GM21737 (cell line): Measurements from ENCODE around the gene ACTRT2.

ENCODE experiments used
- ATAC-seq: cut with Tn5 transposase; IDR thresholded peaks from one replicate; pipeline ENCODE4 v1.9.1; 2021; ENCODE audit warnings: mild to moderate bottlenecking, moderate library complexity; ENCODE audit not compliant: unreplicated experiment

ACTRT2 gene

DNA sequence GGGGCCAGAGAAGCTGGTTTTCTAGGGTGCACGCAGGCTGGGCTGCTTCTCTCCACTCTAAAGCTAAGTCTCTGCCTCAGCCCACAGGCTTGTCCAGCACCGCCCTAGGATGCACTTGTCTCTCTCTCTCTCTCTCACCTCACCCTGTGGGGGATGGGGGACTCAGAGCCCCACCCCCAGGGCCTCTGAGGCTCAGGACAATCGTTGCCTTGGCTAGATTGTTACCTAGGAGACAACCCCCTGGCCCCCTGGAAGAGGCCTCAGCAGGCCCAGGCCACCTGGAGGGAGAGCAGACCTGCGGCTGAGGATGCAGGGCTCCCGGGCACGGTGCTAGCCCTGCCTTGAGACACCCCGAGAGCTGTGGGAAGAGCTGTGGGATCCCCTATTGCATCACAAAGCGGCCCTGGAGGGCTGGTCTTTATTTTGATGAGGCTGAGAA is at the start of gene ACTRT2:
Gene ACTRT2 (plus strand): TSS at position 235 of the 439 bp plus-strand sequence. CDS start 220 bp downstream, outside the sequence.
- no peak for ATAC-seq

- no peak for ATAC-seq
These were observed 49.7 kb upstream of the ACTRT2 start for GRCh38 chr1:2971609-2972008.

- no peak for ATAC-seq
These were observed 49.0 kb upstream of the ACTRT2 start for GRCh38 chr1:2972011-2972878.

- no peak for ATAC-seq
These were observed 48.2 kb upstream of the ACTRT2 start for GRCh38 chr1:2972879-2973575.

DNA sequence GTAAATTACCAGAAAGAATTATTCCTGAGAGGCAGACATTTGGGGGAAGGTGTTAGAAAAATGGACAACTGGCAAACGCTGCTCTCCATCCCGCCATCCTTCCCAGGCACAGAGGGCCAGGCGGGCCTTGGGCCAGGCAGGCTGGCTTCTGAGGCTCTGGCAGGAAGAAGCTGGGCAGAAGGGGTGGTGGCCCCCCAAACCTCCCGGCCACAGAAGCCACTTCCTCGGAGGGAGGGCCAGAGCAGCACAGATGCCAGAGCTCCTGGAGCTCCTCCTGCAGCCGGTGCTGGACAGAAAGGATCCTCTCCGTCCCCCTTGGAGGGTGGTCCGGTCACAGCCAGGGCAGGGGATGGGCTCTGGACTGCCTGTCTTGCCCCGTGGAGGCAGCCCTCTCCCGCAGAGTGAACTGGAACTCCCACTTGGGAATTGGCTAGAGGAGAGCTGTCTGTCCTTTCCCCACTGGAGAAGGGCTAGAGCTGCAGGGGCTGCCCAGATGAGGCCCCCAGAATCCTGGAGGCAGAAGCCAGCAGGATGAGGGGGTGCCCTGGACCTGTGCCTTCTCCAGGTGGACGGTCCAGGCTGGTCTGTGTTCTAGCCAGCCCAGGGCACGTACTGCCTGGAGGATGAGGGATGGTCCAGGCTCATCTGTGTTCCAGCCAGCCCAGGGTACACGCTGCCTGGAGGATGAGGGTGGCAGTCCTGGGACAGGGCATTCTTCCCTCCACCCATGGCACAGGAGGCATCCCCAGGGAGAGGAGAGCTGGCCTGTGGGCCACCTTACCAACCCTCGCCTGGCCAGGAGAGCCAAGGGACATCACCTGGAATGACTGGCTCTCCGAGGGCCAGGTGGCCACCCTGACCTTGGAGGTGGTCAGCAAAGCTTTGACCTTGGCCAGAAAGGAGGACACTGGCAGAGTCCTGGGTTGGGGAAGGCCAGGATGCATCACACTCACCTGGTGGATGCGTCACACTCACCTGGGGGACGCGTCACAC is 47.4 kb upstream of the ACTRT2 start:
- no peak for ATAC-seq

DNA sequence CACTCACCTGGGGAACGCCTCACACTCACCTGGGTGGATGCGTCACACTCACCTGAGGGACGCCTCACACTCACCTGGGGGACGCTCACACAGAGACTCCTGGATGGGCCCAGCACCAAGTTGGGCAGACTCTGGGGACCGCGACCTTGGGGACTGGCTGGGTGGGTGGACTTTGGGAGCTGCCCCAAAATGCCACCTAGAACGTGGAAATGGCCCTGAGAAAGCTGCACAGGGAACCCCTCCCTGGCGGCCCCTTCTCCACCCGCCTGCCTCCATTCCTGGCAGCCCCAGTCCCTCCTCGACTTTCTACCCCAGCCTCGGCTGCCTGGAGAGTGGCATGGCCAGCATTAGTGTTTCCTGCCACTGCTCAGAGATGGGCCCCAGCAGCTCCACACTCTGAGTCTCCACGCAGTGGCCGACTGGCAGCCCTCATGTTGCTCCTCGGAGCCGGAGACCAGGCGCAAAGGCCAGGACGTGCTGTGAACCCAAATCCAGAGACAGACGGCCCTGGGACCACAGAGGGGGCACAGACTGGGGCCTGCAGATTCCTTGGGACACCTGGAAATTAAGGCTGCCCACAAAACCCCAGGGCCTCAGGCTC is 46.5 kb upstream of the ACTRT2 start:
- ATAC-seq, result no peak

GRCh38 chr1:2975466-2976179 is 45.6 kb upstream of the ACTRT2 start:
- no peak for ATAC-seq

- no peak for ATAC-seq
These were observed 45.1 kb upstream of the ACTRT2 start for GRCh38 chr1:2976180-2976562.

DNA sequence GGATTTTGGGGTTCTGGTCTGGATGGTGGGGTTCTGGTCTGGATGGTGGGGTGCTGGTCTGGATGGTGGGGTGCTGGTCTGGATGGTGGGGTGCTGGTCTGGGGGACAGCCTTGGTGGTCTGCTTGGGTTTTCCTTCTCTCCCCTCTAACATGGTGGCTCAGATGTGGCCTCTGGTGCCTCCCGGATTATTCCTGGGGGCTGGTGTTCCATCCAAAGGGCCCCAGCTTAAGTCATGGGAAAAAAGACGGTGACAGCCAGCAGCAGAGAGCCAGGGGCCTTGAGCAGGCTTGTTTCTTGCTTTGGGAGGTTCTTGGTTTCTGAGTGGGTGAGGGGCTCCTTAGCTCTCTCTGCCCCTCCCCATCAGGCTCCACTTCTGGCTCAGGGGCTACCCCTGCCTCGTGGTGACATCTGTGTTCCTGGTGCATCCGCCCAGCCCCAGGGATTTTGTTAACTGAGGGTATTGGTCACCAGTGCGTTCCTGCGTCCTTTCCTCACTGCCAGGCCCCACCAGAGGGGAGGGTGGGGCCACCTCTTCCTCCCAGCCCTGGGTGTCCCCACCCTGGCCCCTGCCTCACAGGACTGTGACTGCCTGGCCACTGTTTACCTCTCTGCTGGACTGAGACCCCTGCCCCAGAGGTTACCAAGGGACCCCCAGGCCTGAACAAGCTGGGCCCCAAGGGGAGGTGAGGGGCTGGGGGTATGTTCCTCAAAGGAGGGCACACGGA is 43.2 kb upstream of the ACTRT2 start:
- ATAC-seq, result no peak

DNA sequence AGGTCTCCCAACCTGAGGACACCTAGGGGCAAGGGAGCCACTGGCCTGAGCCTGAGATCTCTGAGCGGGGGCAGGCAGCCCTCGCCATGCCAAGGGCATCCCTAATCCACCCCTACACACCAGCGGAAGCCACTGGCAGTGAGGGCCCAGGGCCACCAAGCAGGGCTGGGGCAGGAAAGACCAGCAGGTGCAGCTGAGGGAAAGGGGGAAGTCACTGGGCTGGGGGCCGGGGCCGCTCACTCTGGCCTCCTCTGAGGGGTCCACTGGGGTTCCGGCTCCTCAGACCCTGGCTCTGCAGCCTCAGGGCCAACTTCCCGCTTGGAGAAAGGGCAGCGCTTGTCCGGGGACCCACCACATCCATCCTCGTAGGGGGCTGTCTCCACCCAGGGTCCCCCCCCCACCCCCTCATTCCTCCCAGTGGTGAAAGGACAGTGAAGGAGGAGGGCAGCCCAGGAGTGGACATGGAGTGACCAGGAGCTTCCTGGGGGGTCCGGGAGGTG is 42.5 kb upstream of the ACTRT2 start:
- ATAC-seq, result no peak

GRCh38 chr1:2979191-2980072 is 41.8 kb upstream of the ACTRT2 start:
- ATAC-seq, result no peak

- ATAC-seq, result no peak
These were observed 41.0 kb upstream of the ACTRT2 start for GRCh38 chr1:2980073-2980791.

- no peak for ATAC-seq
These were observed 40.4 kb upstream of the ACTRT2 start for GRCh38 chr1:2980849-2981248.

- no peak for ATAC-seq
These were observed 39.9 kb upstream of the ACTRT2 start for GRCh38 chr1:2981388-2981787.

GRCh38 chr1:2981981-2982614 is 39.2 kb upstream of the ACTRT2 start:
- ATAC-seq, result no peak

DNA sequence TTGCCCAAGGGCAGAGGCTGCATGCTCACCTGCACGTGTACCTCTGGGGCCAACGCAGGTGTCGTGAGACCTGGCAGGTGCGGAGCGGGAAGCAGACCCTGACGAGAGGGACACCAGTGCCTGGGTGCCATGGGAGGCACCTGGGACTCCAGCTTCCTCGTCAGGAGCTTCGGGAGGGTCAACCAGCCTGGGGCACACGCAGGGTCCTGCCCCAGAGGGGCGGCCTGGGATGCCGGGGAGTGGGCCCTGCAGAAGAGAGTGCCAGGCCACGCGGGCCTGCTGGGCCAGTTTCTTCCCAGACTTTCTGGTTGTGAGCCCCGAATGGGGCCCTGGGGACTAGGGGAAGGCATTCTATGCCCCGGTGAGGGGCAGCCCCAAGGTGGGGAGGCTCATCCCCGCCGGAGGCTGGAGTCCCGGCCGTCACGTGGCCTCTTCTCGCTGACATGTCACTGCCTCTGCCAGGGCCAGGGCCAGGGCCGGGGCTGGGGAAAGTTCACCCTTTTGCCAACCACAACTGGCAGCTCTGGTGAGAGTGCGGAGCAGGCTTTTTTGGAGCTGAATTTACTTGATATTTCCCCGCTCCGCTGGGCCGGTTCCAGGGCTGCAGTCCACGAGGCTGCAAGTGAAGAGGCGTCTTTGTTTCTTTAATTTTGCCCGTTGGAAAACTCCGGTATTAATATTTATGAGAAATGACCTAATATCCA is 38.5 kb upstream of the ACTRT2 start:
- no peak for ATAC-seq
